NCI-H748 treated with DMSO at 0.1 percent for 48 hours (cell line): ENCODE data around the gene FMNL2.

Experiments
- DNase-seq: peaks from one replicate; lab custom pipeline; 2025; lab: John Stamatoyannopoulos, UW

The FMNL2 gene

GRCh38 chr2:152449578-152449977 is 114.6 kb downstream of the FMNL2 start:
- no peak for DNase-seq

GRCh38 chr2:152450176-152450575 is 115.2 kb downstream of the FMNL2 start:
- no peak for DNase-seq

GRCh38 chr2:152452256-152452973 is 117.4 kb downstream of the FMNL2 start:
- DNase-seq = no peak

- no peak for DNase-seq
Measured at GRCh38 chr2:152453129-152453911, 118.3 kb downstream of the FMNL2 start.

- no peak for DNase-seq
Measured at GRCh38 chr2:152454371-152454770, 119.4 kb downstream of the FMNL2 start.

GRCh38 chr2:152454960-152455359 is 120.0 kb downstream of the FMNL2 start:
- DNase-seq = no peak

GRCh38 chr2:152455738-152456137 is 120.8 kb downstream of the FMNL2 start:
- DNase-seq = no peak

- no peak for DNase-seq
Measured at GRCh38 chr2:152456262-152456661, 121.3 kb downstream of the FMNL2 start.

- no peak for DNase-seq
Measured at GRCh38 chr2:152458441-152458940, 123.5 kb downstream of the FMNL2 start.

GRCh38 chr2:152459091-152459490 is 124.1 kb downstream of the FMNL2 start:
- no peak for DNase-seq

- DNase-seq = no peak
Measured at GRCh38 chr2:152460567-152460966, 125.6 kb downstream of the FMNL2 start.

- no peak for DNase-seq
Measured at GRCh38 chr2:152462120-152462519, 127.1 kb downstream of the FMNL2 start.

- no peak for DNase-seq
Measured at GRCh38 chr2:152462779-152463178, 127.8 kb downstream of the FMNL2 start.

- DNase-seq = no peak
Measured at GRCh38 chr2:152464851-152465470, 130.0 kb downstream of the FMNL2 start.

GRCh38 chr2:152465541-152465940 is 130.6 kb downstream of the FMNL2 start:
- no peak for DNase-seq

- no peak for DNase-seq
Measured at GRCh38 chr2:152466041-152466440, 131.1 kb downstream of the FMNL2 start.

- no peak for DNase-seq
Measured at GRCh38 chr2:152466980-152467676, 132.2 kb downstream of the FMNL2 start.

GRCh38 chr2:152467677-152468410 is 132.9 kb downstream of the FMNL2 start:
- no peak for DNase-seq

GRCh38 chr2:152468899-152469692 is 134.1 kb downstream of the FMNL2 start:
- DNase-seq = peak; percentile 91
